GM18517 (cell line): Measurements from ENCODE around the gene SMCO2.

Experiments used
- ATAC-seq: cut with Tn5 transposase; IDR thresholded peaks from one replicate; pipeline ENCODE4 v1.9.1; 2021; ENCODE audit warnings: mild to moderate bottlenecking, moderate library complexity; ENCODE audit not compliant: unreplicated experiment

The SMCO2 gene

GRCh38 chr12:27451036-27451825, 4.7 kb downstream of the SMCO2 start:
- ATAC-seq = no peak

GRCh38 chr12:27453421-27453820, 6.9 kb downstream of the SMCO2 start:
- no peak for ATAC-seq

- ATAC-seq = no peak
Measured at GRCh38 chr12:27455589-27455988, 9.1 kb downstream of the SMCO2 start.

GRCh38 chr12:27456618-27457017, 10.1 kb downstream of the SMCO2 start:
- no peak for ATAC-seq

GRCh38 chr12:27460471-27460978, 14.0 kb downstream of the SMCO2 start:
- ATAC-seq = no peak

- ATAC-seq = no peak
Measured at GRCh38 chr12:27462151-27462694, 15.7 kb downstream of the SMCO2 start.

GRCh38 chr12:27462851-27463250, 16.3 kb downstream of the SMCO2 start:
- ATAC-seq = no peak

GRCh38 chr12:27463511-27464219, 17.1 kb downstream of the SMCO2 start:
- no peak for ATAC-seq

- no peak for ATAC-seq
Measured at GRCh38 chr12:27464220-27464554, 17.7 kb downstream of the SMCO2 start.

GRCh38 chr12:27467641-27468040, 21.1 kb downstream of the SMCO2 start:
- no peak for ATAC-seq

- ATAC-seq = no peak
Measured at GRCh38 chr12:27468241-27468640, 21.7 kb downstream of the SMCO2 start.

GRCh38 chr12:27469176-27469736, 22.7 kb downstream of the SMCO2 start:
- ATAC-seq = no peak

GRCh38 chr12:27472604-27473003, 26.1 kb downstream of the SMCO2 start:
- ATAC-seq = no peak

GRCh38 chr12:27474344-27474743, 27.8 kb downstream of the SMCO2 start:
- ATAC-seq = no peak

GRCh38 chr12:27477049-27477448, 30.5 kb downstream of the SMCO2 start:
- ATAC-seq = no peak

GRCh38 chr12:27478949-27479348, 32.4 kb downstream of the SMCO2 start:
- no peak for ATAC-seq

- ATAC-seq = no peak
Measured at GRCh38 chr12:27480016-27480415, 33.5 kb downstream of the SMCO2 start.

- no peak for ATAC-seq
Measured at GRCh38 chr12:27486961-27487360, 40.4 kb downstream of the SMCO2 start.

GRCh38 chr12:27488479-27488878, 41.9 kb downstream of the SMCO2 start:
- no peak for ATAC-seq

GRCh38 chr12:27491226-27491625, 44.7 kb downstream of the SMCO2 start:
- no peak for ATAC-seq

GRCh38 chr12:27493260-27493940, 46.9 kb downstream of the SMCO2 start:
- no peak for ATAC-seq
